Measurements from ENCODE around the gene MRPL32.

MRPL32 gene

GRCh38 chr7:42964849-42965805, 33.0 kb downstream of the MRPL32 start:
- Histone ChIP-seq H3K36me3 (ENCODE audit: control insufficient read depth, low read length) (no peaks in the 10 kb centered on the region), H3K27me3 (ENCODE audit: control insufficient read depth, low read length) (peaks cover 10% of the 10 kb centered on the region), H3F3A (ENCODE audit: control insufficient read depth, insufficient read depth) (no peaks in the 10 kb centered on the region), H3K9me2 (replicated peaks; ENCODE audit: control insufficient read depth, low read length) (no peaks in the 10 kb centered on the region), H3K27ac (ENCODE audit: low read depth, low read length) (no peak overlapping the region), H3K9me3 (ENCODE audit: control insufficient read depth, insufficient read depth, low read length) (no peaks in the 10 kb centered on the region), H4K20me1 (ENCODE audit: control insufficient read depth, insufficient read depth, low read depth, low read length) (no peaks in the 10 kb centered on the region), H3K4me2 (ENCODE audit: low read length) (no peak overlapping the region), H3K4me3 (ENCODE audit: low read length) (no peak overlapping the region), H3K4me1 (ENCODE audit: control insufficient read depth, low read length) (no peaks in the 10 kb centered on the region), H3K79me2 (ENCODE audit: control insufficient read depth, low read length) (no peaks in the 10 kb centered on the region)
- TF ChIP-seq CTCF (IDR thresholded peaks at IDR 0.05; ENCODE audit: low read depth, low read length, poor library complexity, severe bottlenecking) (no peak), EZH2phosphoT487 (IDR thresholded peaks at IDR 0.05; ENCODE audit: borderline replicate concordance, low read length) (no peak)

- TF ChIP-seq CTCF (IDR thresholded peaks at IDR 0.05; ENCODE audit: low read depth, low read length, poor library complexity, severe bottlenecking) (no peak), EZH2phosphoT487 (IDR thresholded peaks at IDR 0.05; ENCODE audit: borderline replicate concordance, low read length) (no peak)
- no peaks in the 10 kb centered on the region for H4K20me1 ChIP-seq (ENCODE audit: control insufficient read depth, insufficient read depth, low read depth, low read length)
- H3F3A ChIP-seq (ENCODE audit: control insufficient read depth, insufficient read depth): no peaks in the 10 kb centered on the region
Measured at GRCh38 chr7:42967391-42967790, 35.2 kb downstream of the MRPL32 start.

GRCh38 chr7:42972699-42973500, 40.7 kb downstream of the MRPL32 start:
- H3K4me2 ChIP-seq (ENCODE audit: low read length): no peak overlapping the region

More at GRCh38 chr7:42967391-42967790, 35.2 kb downstream of the MRPL32 start:
- no peak overlapping the region for H3K27ac ChIP-seq (ENCODE audit: low read depth, low read length)
- no peaks in the 10 kb centered on the region for H3K36me3 ChIP-seq (ENCODE audit: control insufficient read depth, low read length)
- no peaks in the 10 kb centered on the region for H3K79me2 ChIP-seq (ENCODE audit: control insufficient read depth, low read length)
- H3K9me3 ChIP-seq (ENCODE audit: control insufficient read depth, insufficient read depth, low read length): 0 out of 2 replicates have a peak, but pooled peaks cover under 1% of the 10 kb centered on the region
- H3K9me2 ChIP-seq (replicated peaks; ENCODE audit: control insufficient read depth, low read length): no peaks in the 10 kb centered on the region
- H3K27me3 ChIP-seq (ENCODE audit: control insufficient read depth, low read length): no peaks in the 10 kb centered on the region
- no peak overlapping the region for H3K4me2 ChIP-seq (ENCODE audit: low read length)
- no peaks in the 10 kb centered on the region for H3K4me1 ChIP-seq (ENCODE audit: control insufficient read depth, low read length)
- H3K4me3 ChIP-seq (ENCODE audit: low read length): no peak overlapping the region

More at GRCh38 chr7:42972699-42973500, 40.7 kb downstream of the MRPL32 start:
- Histone ChIP-seq H3F3A (ENCODE audit: control insufficient read depth, insufficient read depth) (no peaks in the 10 kb centered on the region), H4K20me1 (ENCODE audit: control insufficient read depth, insufficient read depth, low read depth, low read length) (no peaks in the 10 kb centered on the region), H3K9me3 (ENCODE audit: control insufficient read depth, insufficient read depth, low read length) (0 out of 2 replicates have a peak, but pooled peaks cover 5% of the 10 kb centered on the region), H3K4me3 (ENCODE audit: low read length) (no peak overlapping the region), H3K27me3 (ENCODE audit: control insufficient read depth, low read length) (no peaks in the 10 kb centered on the region), H3K4me1 (ENCODE audit: control insufficient read depth, low read length) (no peaks in the 10 kb centered on the region), H3K27ac (ENCODE audit: low read depth, low read length) (no peak overlapping the region), H3K9me2 (replicated peaks; ENCODE audit: control insufficient read depth, low read length) (no peaks in the 10 kb centered on the region), H3K79me2 (ENCODE audit: control insufficient read depth, low read length) (no peaks in the 10 kb centered on the region), H3K36me3 (ENCODE audit: control insufficient read depth, low read length) (no peaks in the 10 kb centered on the region)
- TF ChIP-seq EZH2phosphoT487 (IDR thresholded peaks at IDR 0.05; ENCODE audit: borderline replicate concordance, low read length) (no peak), CTCF (IDR thresholded peaks at IDR 0.05; ENCODE audit: low read depth, low read length, poor library complexity, severe bottlenecking) (no peak)
